ENCODE results near the gene ACVR1B.

- TF ChIP-seq CTCF (IDR thresholded peaks at IDR 0.05) (no peak), EZH2 (IDR thresholded peaks at IDR 0.05; ENCODE audit: borderline replicate concordance, insufficient read depth, low read depth, low read length, poor library complexity, severe bottlenecking) (no peak)
Measured at GRCh38 chr12:52032804-52033445, 81.4 kb downstream of the ACVR1B start.

Data from B cell (primary cell).